Suprapubic skin (tissue), 4 donors: Measurements from ENCODE around the gene FLOT2.

Experiments
- POLR2A ChIP-seq, 2 donors: fragments of 450-650 bp; IDR thresholded peaks; one replicate each; pipeline ENCODE4 v1.6.1; 2017; ENCODE audit warnings: antibody characterized with exemption in 2 of 2, mild to moderate bottlenecking in 2 of 2, moderate library complexity in 2 of 2
- POLR2AphosphoS5 ChIP-seq, 3 donors: sonication (generic); formaldehyde crosslinking; IDR thresholded peaks; one replicate each; pipeline ENCODE4 v1.6.1; 2017; ENCODE audit warnings: antibody characterized with exemption in 3 of 3

DNA sequence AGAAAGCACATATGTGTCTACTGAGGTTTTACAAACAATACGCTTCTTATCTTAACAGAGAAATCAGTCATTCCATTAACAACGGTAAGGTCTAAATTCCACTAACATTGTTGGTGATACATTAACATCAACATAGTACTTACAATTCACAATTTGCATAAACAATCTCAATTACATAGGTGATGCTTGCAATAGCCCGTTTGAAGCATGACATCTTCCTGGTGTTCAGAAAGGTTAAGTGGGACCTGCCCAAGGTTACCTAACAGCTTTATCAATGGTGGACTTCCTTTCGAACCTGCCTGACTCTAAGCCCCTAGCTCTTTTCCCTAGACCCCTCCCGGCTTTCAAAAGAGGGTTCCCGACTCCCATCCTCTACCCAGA, 55.6 kb downstream of the FLOT2 start:
- no peak for TF ChIP-seq POLR2A (IDR thresholded peaks at IDR 0.05)
- TF ChIP-seq POLR2AphosphoS5 (IDR thresholded peaks at IDR 0.05): no peak
